DND-41 (cell line): ENCODE measurements around the gene TXLNB.

Source experiments
- ATAC-seq: fragments of 200-7000 bp; cut with Tn5 transposase; 3 replicates; pipeline ENCODE4 v1.9.1; 2021; ENCODE audit warnings: low read depth; ENCODE audit not compliant: insufficient read depth
- DNase-seq: peaks from one replicate; pipeline ENCODE4 v3.0.0-alpha.2; 2020
- H2AFZ ChIP-seq: 2 replicates; pipeline ENCODE4 v1.6.0; 2012; ENCODE audit warnings: low read depth, low read length
- H3K27ac ChIP-seq: 2 replicates; pipeline ENCODE4 v1.5.1; 2012; ENCODE audit warnings: low read length, inconsistent platforms
- H3K27me3 ChIP-seq: fragments of 200-600 bp; sonication (generic); 2 replicates; pipeline ENCODE4 v1.6.0; 2012; ENCODE audit warnings: low read length, mild to moderate bottlenecking, inconsistent platforms; ENCODE audit not compliant: insufficient read depth, poor library complexity
- H3K36me3 ChIP-seq: 2 replicates; pipeline ENCODE4 v1.5.1; 2012; ENCODE audit warnings: low read length, inconsistent platforms; ENCODE audit not compliant: insufficient read depth
- H3K4me1 ChIP-seq: 2 replicates; pipeline ENCODE4 v1.5.1; 2012; ENCODE audit warnings: mild to moderate bottlenecking, low read length; ENCODE audit not compliant: insufficient read depth
- H3K4me2 ChIP-seq: 2 replicates; pipeline ENCODE4 v1.6.0; 2012; ENCODE audit warnings: mild to moderate bottlenecking, moderate library complexity, low read length, inconsistent platforms; ENCODE audit not compliant: insufficient read depth
- H3K4me3 ChIP-seq, 2 experiments: fragments of 200-600 bp in 1 of 2; shearing (Covaris generic) in 1 of 2; 2 replicates each; pipeline ENCODE4 v1.5.1; 2012 to 2016; ENCODE audit warnings: inconsistent platforms in 2 of 2, low read length in 2 of 2, mild to moderate bottlenecking in 2 of 2, low read depth in 1 of 2, moderate library complexity in 1 of 2
- H3K79me2 ChIP-seq: 2 replicates; pipeline ENCODE4 v1.6.0; 2012; ENCODE audit warnings: low read length, inconsistent platforms; ENCODE audit not compliant: insufficient read depth
- H3K9ac ChIP-seq: 2 replicates; pipeline ENCODE4 v1.6.0; 2012; ENCODE audit warnings: low read depth, mild to moderate bottlenecking, inconsistent platforms, low read length, moderate library complexity
- H3K9me3 ChIP-seq: 2 replicates; pipeline ENCODE4 v1.5.1; 2012; ENCODE audit warnings: low read length, moderate library complexity, mild to moderate bottlenecking, inconsistent platforms; ENCODE audit not compliant: insufficient read depth, severe bottlenecking
- H4K20me1 ChIP-seq: 2 replicates; pipeline ENCODE4 v1.6.0; 2012; ENCODE audit warnings: low read length; ENCODE audit not compliant: insufficient read depth
- CTCF ChIP-seq: IDR thresholded peaks from 2 replicates; pipeline ENCODE4 v1.5.1; 2012; ENCODE audit warnings: borderline replicate concordance, low read length, moderate library complexity, mild to moderate bottlenecking; ENCODE audit not compliant: poor library complexity, severe bottlenecking; ENCODE audit errors: extremely low read depth
- EZH2 ChIP-seq: IDR thresholded peaks from 3 replicates; pipeline ENCODE4 v1.6.1; 2012; ENCODE audit warnings: borderline replicate concordance, low read depth, mild to moderate bottlenecking, moderate library complexity, low read length, inconsistent platforms; ENCODE audit not compliant: severe bottlenecking

TXLNB gene

GRCh38 chr6:139205843-139206242, 86.0 kb downstream of the TXLNB start:
- Histone ChIP-seq H3K36me3 (no peaks in the 10 kb centered on the region), H3K4me2 (no peak overlapping the region), H2AFZ (no peak overlapping the region), H3K4me1 (no peaks in the 10 kb centered on the region), H3K27ac (no peak overlapping the region), H3K79me2 (no peaks in the 10 kb centered on the region), H3K27me3 (no peaks in the 10 kb centered on the region), H4K20me1 (no peaks in the 10 kb centered on the region), H3K9ac (no peak overlapping the region), H3K9me3 (peaks cover 13% of the 10 kb centered on the region), H3K4me3 (no peak overlapping the region)
- no peak for TF ChIP-seq EZH2
- TF ChIP-seq CTCF: no peak
- ATAC-seq: no peak
- DNase-seq: no peak

GRCh38 chr6:139204978-139205377, 86.8 kb downstream of the TXLNB start:
- TF ChIP-seq EZH2 (no peak), CTCF (no peak)
- Histone ChIP-seq H3K4me3 (no peak overlapping the region), H3K36me3 (no peaks in the 10 kb centered on the region), H3K27me3 (no peaks in the 10 kb centered on the region), H3K9me3 (peaks cover 13% of the 10 kb centered on the region), H3K4me2 (no peak overlapping the region), H4K20me1 (no peaks in the 10 kb centered on the region), H3K27ac (no peak overlapping the region), H3K4me1 (no peaks in the 10 kb centered on the region), H3K9ac (no peak overlapping the region), H2AFZ (no peak overlapping the region), H3K79me2 (no peaks in the 10 kb centered on the region)
- no peak for DNase-seq
- no peak for ATAC-seq

GRCh38 chr6:139201378-139201777, 90.4 kb downstream of the TXLNB start:
- DNase-seq (no peak), ATAC-seq (no peak)
- Histone ChIP-seq H3K36me3 (no peaks in the 10 kb centered on the region), H3K9ac (no peak overlapping the region), H3K27me3 (no peaks in the 10 kb centered on the region), H3K4me2 (no peak overlapping the region), H3K79me2 (no peaks in the 10 kb centered on the region), H4K20me1 (no peaks in the 10 kb centered on the region), H3K9me3 (peaks cover 13% of the 10 kb centered on the region), H3K4me3 (no peak overlapping the region), H3K27ac (no peak overlapping the region), H3K4me1 (no peaks in the 10 kb centered on the region), H2AFZ (no peak overlapping the region)
- TF ChIP-seq EZH2: no peak
- no peak for TF ChIP-seq CTCF

GRCh38 chr6:139198529-139199288, 93.1 kb downstream of the TXLNB start:
- Histone ChIP-seq H4K20me1 (no peaks in the 10 kb centered on the region), H3K27ac (no peak overlapping the region), H3K4me2 (no peak overlapping the region), H3K4me1 (no peaks in the 10 kb centered on the region), H3K9me3 (no peaks in the 10 kb centered on the region), H3K9ac (no peak overlapping the region), H3K36me3 (no peaks in the 10 kb centered on the region), H3K27me3 (no peaks in the 10 kb centered on the region), H3K79me2 (no peaks in the 10 kb centered on the region), H3K4me3 (no peak overlapping the region), H2AFZ (no peak overlapping the region)
- no peak for ATAC-seq
- TF ChIP-seq CTCF (no peak), EZH2 (no peak)
- DNase-seq: no peak
